GM21423 (cell line): ENCODE measurements around the gene SEMA3A.
"Not testable (repeated sequence)": the region's sequence is repeated elsewhere in the genome, so short reads cannot be mapped to it uniquely, and the experiment has no call there.

Source experiments
- ATAC-seq: cut with Tn5 transposase; IDR thresholded peaks from one replicate; pipeline ENCODE4 v1.9.1; 2021; ENCODE audit warnings: mild to moderate bottlenecking, moderate library complexity; ENCODE audit not compliant: unreplicated experiment

Gene SEMA3A

DNA sequence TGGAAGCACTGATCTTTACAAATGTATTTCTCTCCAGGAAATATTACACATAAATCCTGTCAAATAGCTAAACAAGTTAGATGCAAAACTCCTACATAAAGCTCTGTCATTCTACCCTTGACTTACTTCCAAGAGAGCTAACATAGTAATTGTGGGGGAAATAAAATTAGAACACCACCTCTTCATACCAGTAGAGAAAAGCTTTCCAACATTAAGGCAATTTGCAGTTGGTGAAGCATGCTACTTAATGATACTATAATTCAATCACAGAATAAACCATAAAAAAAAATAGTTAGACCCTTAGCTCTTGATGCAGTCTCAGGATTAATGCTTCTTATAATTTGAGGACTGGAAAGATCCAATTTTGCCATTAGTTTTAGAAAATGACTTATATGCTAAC lies 35.2 kb downstream of the SEMA3A start:
- no peak for ATAC-seq

DNA sequence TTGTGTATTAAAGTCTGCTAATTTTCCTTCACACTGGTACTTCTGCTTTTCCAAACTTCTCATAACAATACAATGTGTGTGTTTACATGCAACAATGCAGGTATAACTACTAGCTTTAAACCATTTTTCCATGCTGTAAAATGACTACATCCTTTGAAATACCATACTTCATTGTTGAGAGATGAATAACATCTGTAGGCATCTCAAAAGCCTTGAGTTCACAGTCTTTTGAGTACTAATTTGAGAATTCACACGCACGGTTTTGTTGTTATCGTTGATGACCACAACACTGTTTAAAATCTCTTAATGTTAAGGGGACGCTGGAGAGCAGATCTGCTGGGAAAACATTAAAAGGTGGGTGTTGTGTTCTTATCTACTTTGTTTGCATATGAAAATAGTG lies 37.4 kb downstream of the SEMA3A start:
- ATAC-seq, result no peak

GRCh38 chr7:84154991-84155781 lies 39.4 kb downstream of the SEMA3A start:
- no peak for ATAC-seq

GRCh38 chr7:84152995-84153394 lies 41.6 kb downstream of the SEMA3A start:
- no peak for ATAC-seq

- not testable (repeated sequence) for ATAC-seq
Observed at GRCh38 chr7:84150370-84150769, 44.2 kb downstream of the SEMA3A start.

DNA sequence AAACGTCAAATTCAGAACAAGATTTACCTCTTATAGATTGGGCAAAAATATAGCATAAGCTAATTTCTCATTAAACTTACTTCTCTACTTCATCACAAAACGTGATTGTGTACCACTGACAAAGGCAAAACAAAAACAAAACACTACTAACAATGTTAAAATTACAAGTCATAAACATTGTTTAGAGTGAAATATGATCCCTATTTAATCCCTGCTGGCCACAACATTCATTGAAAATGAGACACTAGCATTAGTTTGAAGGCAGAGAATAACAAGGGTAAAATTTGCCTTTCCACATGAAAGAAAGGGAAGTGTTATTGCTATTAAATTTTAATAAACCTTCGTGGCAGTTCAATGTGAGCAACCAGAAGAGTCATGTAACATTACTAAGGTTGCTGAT lies 45.0 kb downstream of the SEMA3A start:
- no peak for ATAC-seq

GRCh38 chr7:84145892-84146291 lies 48.7 kb downstream of the SEMA3A start:
- ATAC-seq, result no peak

DNA sequence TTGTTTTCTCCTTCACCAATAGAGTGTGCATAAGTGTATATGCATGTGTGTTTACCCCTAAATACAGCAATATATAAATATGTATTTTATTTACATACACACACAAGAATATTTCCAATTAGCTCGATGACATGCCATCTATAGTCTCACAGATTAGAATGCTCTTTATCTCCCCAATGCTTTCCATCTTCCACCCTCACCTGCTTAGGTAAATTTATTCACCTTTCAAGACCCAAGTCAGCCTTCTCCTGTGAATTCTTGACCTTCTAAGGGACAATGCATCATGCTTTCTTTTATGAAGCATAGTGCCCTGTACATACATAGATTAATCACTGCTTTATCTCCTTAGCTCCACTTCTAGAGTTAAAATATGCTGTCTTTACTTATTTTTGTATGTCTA lies 49.7 kb downstream of the SEMA3A start:
- no peak for ATAC-seq

DNA sequence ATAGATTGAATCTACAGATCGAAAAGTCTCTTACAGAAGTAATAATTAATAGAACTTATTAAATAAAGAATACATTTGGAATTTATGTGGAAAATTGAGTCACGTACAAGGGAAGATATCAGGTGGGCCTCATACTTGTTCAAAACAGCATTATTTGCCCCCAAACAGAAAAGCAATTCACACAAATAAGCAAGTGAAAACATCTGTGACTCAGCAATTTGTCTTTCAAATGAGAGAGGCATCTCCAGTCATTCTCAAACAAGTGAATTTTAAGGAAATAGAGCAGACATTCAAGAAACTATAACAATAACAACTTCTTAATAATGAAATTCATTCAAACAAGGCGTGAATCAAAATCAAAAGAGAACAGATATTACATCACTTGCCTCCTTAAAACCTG lies 50.1 kb downstream of the SEMA3A start:
- no peak for ATAC-seq

DNA sequence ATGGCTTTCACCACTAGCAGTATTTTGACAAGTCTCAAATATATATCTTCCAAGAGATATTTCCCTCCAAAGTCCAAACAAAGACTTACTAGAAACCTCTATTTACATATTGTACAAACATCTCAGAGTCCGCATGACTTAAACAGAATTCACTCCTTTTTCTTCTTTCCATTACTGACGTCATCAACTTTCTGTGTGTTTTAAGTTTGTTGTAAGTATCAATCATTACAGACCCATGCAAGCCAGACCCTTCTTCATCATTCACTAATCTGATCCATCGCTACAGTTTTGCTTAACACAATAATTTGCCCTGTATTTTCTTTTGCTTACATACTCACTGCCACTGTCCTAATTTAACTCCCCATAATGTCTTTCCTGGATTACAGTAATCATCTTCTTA lies 51.9 kb downstream of the SEMA3A start:
- no peak for ATAC-seq

DNA sequence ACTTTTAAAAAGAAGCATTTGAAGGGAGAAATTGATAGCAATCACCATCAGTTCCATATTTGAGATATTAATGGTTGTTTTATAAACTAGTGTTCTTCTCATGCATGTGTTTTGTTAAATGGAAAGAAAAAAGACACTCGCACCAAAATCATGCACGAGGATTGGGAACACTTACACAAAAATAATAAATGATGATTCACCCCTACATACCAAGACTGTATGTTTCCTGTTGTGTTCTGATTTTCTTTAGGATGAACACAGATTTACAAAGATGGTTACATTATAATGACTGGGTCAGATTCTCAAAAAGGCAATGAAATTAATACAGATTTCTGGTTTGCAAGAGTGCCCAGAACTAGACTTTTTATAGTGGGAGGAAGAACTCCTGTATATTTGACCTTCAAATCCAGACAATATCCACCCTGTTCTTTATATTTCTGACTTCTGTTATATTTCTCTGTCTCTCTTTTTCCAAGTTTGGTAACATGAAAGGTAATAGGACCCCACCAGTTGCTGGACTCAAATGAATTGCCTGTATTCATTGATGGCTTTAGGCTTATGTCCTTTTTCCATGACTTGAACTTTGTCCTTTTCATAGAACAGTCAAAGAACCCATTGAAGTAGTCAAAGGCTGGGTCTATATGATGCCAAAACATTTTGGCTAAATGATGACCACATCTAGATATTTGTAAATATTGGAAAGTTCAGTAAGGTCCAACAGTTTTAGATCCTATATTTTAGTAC lies 54.4 kb downstream of the SEMA3A start:
- ATAC-seq, result no peak

DNA sequence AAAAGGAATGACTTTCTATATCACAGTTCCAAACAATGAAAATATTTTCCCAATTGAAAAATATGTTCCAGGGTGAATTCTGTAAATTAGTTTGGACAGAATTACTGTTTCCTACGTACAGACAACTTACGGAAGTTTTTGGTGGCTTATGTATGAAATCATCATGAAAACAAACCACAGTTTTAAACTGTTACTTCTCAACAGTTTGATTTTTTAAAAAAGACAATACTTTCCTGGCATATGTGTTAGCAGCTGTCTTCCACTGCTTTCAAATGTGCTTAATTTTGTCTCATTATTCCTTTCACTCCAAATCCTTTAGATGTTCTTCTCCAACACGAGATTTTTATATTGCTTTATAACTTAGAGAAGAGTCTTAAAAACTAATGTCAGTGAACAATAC lies 56.2 kb downstream of the SEMA3A start:
- ATAC-seq, result no peak

DNA sequence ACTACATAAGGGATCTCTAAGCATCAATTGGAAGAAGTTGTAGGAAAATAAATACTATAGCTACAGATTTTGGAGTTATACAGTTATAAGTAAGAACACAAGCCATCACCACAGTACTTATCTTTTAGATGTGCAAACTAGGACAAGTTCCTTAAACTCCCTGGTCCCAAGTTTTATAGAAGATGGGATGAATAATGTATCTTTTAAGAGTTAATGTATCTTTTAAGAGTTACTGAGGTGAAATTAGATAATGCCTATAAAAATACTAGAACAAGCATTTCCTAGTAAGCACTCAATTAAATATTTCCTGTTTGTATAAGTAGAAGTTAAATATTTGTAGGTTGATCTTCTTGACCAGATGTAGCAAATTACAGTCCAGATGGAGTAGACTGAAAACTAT lies 56.8 kb downstream of the SEMA3A start:
- no peak for ATAC-seq

DNA sequence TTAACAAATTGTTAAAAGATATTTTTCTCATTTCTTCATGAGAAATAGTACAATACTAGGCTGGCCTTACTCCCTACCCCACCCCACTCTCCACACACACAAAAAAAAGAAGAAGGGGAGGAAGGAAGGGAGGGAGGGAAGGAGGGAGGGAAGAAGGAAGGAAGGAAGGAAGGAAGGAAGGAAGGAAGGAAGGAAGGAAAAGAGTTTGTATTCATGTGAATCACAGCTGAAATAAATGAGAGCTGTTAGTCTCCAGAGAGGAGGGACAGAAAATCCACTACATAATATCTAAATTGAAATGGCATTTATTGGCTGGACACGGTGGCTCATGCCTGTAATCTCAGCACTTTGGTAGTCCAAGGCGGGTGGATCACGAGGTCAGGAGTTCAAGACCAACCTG lies 57.8 kb downstream of the SEMA3A start:
- no peak for ATAC-seq

GRCh38 chr7:84136336-84136735 lies 58.3 kb downstream of the SEMA3A start:
- no peak for ATAC-seq

- no peak for ATAC-seq
Observed at GRCh38 chr7:84134169-84134568, 60.4 kb downstream of the SEMA3A start.

GRCh38 chr7:84125654-84126053 lies 68.9 kb downstream of the SEMA3A start:
- no peak for ATAC-seq

DNA sequence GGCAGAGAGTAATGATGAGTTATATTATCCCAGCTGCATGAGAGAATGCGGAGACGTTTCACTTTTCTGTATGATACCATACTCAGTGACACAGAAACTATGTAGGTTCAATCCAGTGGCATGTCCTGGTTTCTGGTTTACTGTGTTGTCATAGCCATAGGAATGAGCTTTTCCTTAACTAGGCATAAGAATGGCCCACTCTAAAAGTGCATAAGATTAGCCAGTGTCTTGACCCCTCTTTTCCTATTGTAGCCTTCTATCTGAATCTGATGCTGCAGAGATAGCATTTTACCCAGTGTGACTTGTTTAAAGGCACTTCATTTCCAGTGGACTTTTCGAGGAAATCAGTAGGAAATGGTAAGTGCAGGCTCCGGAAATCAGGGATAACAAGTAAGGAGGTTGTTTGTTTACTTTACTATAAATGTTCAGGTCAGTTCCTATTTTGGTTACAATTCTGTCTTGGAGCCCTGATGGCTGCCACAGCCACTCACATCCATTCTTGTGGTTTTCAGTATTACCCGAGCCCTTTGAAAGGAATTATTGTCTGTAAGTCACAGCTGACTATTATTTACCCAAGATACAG lies 70.5 kb downstream of the SEMA3A start:
- ATAC-seq, result no peak

GRCh38 chr7:84122582-84123360 lies 71.8 kb downstream of the SEMA3A start:
- no peak for ATAC-seq

DNA sequence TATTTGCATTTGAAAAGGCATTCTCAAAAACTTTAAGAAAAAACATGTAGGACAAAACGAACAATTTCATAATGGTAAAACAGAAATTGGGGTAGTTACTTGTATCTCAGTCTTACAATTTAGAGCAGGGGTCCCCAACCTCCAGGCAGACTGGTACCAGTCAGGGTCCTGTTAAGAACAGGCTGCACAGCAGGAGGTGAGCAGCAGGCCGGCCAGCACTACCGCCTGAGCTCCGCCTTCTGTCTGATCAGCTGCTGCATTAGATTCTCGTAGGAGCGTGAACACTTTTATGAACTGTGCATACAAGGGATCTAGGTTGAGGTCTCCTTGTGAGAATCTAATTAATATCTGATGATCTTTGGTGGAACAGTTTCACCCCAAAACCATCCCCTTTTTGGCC lies 77.3 kb downstream of the SEMA3A start:
- ATAC-seq, result no peak
